ENCODE data around the gene NACA2. TPM values are rescaled to one million over a fixed set of nuclear protein-coding genes. Genes with fewer than 3 reads are reported as not detected.

The NACA2 gene
- total RNA-seq, 1 donor from 2014 or later = not detected

DNA sequence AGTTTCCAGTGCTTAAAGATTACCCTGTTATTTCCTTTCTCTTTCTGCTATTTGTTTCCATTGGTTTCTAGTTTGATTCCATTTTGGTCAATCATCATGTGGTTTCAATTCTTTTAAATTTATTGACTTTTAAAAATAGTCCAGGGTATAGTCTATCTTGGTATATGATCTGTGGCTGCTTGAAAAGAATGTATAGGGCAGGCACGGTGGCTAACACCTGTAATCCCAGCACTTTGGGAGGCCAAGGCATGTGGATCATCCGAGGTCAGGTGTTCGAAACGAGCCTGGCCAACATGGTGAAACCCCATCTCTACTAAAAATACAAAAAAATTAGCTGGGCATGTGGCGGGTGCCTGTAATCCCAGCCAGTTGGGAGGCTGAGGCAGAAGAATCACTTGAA lies 34.5 kb upstream of the NACA2 start:
- no peak for DNase-seq (ENCODE audit: extremely low spot score, unreplicated experiment)
- Mint-ChIP-seq H3K36me3 (ENCODE audit: unreplicated experiment) (no peaks in the 10 kb centered on the region), H3K4me3 (ENCODE audit: unreplicated experiment) (no peak overlapping the region), H3K4me1 (ENCODE audit: unreplicated experiment) (no peaks in the 10 kb centered on the region), H3K9me3 (ENCODE audit: unreplicated experiment) (no peaks in the 10 kb centered on the region), H3K27ac (ENCODE audit: unreplicated experiment) (no peak overlapping the region), H3K27me3 (ENCODE audit: unreplicated experiment) (peaks cover 16% of the 10 kb centered on the region)
- TF ChIP-seq, protein P1, sequence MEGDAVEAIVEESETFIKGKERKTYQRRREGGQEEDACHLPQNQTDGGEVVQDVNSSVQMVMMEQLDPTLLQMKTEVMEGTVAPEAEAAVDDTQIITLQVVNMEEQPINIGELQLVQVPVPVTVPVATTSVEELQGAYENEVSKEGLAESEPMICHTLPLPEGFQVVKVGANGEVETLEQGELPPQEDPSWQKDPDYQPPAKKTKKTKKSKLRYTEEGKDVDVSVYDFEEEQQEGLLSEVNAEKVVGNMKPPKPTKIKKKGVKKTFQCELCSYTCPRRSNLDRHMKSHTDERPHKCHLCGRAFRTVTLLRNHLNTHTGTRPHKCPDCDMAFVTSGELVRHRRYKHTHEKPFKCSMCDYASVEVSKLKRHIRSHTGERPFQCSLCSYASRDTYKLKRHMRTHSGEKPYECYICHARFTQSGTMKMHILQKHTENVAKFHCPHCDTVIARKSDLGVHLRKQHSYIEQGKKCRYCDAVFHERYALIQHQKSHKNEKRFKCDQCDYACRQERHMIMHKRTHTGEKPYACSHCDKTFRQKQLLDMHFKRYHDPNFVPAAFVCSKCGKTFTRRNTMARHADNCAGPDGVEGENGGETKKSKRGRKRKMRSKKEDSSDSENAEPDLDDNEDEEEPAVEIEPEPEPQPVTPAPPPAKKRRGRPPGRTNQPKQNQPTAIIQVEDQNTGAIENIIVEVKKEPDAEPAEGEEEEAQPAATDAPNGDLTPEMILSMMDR (IDR thresholded peaks at IDR 0.05) = no peak

- peaks cover 16% of the 10 kb centered on the region for H3K27me3 Mint-ChIP-seq (ENCODE audit: unreplicated experiment)
Measured at GRCh38 chr17:61624951-61625350, 33.9 kb upstream of the NACA2 start.

DNA sequence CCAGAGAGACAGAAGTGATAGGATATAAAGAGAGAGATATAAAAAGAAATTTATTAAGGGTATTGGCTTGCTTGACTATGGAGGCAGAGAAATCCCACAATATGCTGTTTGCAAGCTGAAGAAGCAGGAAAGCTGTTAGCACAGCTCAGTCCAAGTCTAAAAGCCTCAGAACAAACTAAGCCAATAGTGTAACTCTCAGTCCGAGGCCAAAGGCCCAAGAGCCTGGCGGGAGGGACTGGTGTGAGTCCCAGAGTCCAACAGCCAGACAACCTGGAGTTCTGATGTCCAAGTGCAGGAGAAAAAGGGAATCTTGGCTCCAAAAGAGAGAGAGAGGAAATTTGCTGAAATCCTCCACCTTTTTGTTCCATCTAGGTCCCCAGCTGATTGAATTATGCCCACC lies 30.3 kb upstream of the NACA2 start:
- H3K4me1 Mint-ChIP-seq (ENCODE audit: unreplicated experiment) = peaks cover 6% of the 10 kb centered on the region

More at GRCh38 chr17:61624951-61625350, 33.9 kb upstream of the NACA2 start:
- no peaks in the 10 kb centered on the region for H3K9me3 Mint-ChIP-seq (ENCODE audit: unreplicated experiment)
- H3K36me3 Mint-ChIP-seq (ENCODE audit: unreplicated experiment) = no peaks in the 10 kb centered on the region
- TF ChIP-seq, protein P1 (IDR thresholded peaks at IDR 0.05) = no peak
- no peaks in the 10 kb centered on the region for H3K4me1 Mint-ChIP-seq (ENCODE audit: unreplicated experiment)
- no peak overlapping the region for H3K4me3 Mint-ChIP-seq (ENCODE audit: unreplicated experiment)
- H3K27ac Mint-ChIP-seq (ENCODE audit: unreplicated experiment) = no peak overlapping the region
- no peak for DNase-seq (ENCODE audit: extremely low spot score, unreplicated experiment)

DNA sequence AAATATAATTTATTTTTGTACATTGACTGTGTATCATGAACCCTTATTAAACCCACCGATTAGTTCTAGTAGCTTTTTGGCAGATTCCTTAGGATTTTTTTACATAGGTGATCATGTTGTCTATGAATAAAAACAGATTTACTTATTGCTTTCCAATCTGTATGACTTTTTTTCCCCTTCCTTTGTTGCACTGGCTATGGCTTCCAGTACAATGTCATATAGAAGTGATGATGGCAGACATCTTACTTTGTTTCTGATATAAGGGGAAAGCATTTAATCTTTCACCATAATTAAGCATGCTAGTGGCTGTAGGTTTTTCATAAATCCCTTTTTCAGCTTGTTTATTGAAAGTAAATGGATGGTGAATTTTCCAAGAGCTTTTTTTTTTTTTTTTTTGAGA lies 28.9 kb upstream of the NACA2 start:
- Mint-ChIP-seq H3K27ac (ENCODE audit: unreplicated experiment) (no peak overlapping the region), H3K36me3 (ENCODE audit: unreplicated experiment) (peaks cover 8% of the 10 kb centered on the region), H3K4me3 (ENCODE audit: unreplicated experiment) (no peak overlapping the region), H3K4me1 (ENCODE audit: unreplicated experiment) (peaks cover 16% of the 10 kb centered on the region), H3K9me3 (ENCODE audit: unreplicated experiment) (peaks cover 10% of the 10 kb centered on the region), H3K27me3 (ENCODE audit: unreplicated experiment) (peaks cover 11% of the 10 kb centered on the region)
- TF ChIP-seq, protein P1 (IDR thresholded peaks at IDR 0.05) = no peak
- DNase-seq (ENCODE audit: extremely low spot score, unreplicated experiment) = no peak

More for the DNA sequence above, 30.3 kb upstream of the NACA2 start:
- Mint-ChIP-seq H3K27me3 (ENCODE audit: unreplicated experiment) (peaks cover 15% of the 10 kb centered on the region), H3K27ac (ENCODE audit: unreplicated experiment) (no peak overlapping the region), H3K36me3 (ENCODE audit: unreplicated experiment) (peaks cover 8% of the 10 kb centered on the region), H3K4me3 (ENCODE audit: unreplicated experiment) (no peak overlapping the region), H3K9me3 (ENCODE audit: unreplicated experiment) (peaks cover 10% of the 10 kb centered on the region)
- TF ChIP-seq, protein P1 (IDR thresholded peaks at IDR 0.05) = no peak
- no peak for DNase-seq (ENCODE audit: extremely low spot score, unreplicated experiment)

DNA sequence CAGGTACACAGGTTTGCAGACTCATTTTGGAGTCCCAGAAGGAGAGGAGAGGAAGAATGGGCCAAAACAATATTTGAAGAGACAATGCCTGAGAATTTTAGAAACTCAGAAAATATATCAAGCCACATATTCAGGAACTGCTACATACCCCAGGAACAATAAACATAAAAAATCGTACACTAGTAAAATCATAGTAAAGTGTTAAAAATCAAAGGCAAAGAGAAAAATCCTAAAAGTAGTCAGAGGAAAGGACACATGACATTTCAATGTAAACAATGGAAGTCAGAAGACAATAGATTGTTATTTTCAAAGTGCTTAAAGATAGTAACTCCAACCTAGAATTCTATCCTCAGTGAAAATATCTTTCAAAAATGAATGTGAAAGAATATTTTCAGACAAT lies 28.5 kb upstream of the NACA2 start:
- H3K27ac Mint-ChIP-seq (ENCODE audit: unreplicated experiment) = no peak overlapping the region
- H3K36me3 Mint-ChIP-seq (ENCODE audit: unreplicated experiment) = peaks cover 8% of the 10 kb centered on the region
- H3K27me3 Mint-ChIP-seq (ENCODE audit: unreplicated experiment) = peaks cover 11% of the 10 kb centered on the region
- no peak for DNase-seq (ENCODE audit: extremely low spot score, unreplicated experiment)
- peaks cover 10% of the 10 kb centered on the region for H3K9me3 Mint-ChIP-seq (ENCODE audit: unreplicated experiment)
- H3K4me1 Mint-ChIP-seq (ENCODE audit: unreplicated experiment) = peaks cover 16% of the 10 kb centered on the region
- TF ChIP-seq, protein P1 (IDR thresholded peaks at IDR 0.05) = no peak
- H3K4me3 Mint-ChIP-seq (ENCODE audit: unreplicated experiment) = no peak overlapping the region
